Activated gamma-delta T cell treated with Interleukin-2 at 50 U/mL for 16 hours (primary cell): ENCODE measurements around the gene REL.
"Not testable (repeated sequence)": the region's sequence is repeated elsewhere in the genome, so short reads cannot be mapped to it uniquely, and the experiment has no call there.

ENCODE experiments used
- DNase-seq: peaks from one replicate; pipeline ENCODE4 v3.0.0-alpha.2; 2020

The REL gene

DNA sequence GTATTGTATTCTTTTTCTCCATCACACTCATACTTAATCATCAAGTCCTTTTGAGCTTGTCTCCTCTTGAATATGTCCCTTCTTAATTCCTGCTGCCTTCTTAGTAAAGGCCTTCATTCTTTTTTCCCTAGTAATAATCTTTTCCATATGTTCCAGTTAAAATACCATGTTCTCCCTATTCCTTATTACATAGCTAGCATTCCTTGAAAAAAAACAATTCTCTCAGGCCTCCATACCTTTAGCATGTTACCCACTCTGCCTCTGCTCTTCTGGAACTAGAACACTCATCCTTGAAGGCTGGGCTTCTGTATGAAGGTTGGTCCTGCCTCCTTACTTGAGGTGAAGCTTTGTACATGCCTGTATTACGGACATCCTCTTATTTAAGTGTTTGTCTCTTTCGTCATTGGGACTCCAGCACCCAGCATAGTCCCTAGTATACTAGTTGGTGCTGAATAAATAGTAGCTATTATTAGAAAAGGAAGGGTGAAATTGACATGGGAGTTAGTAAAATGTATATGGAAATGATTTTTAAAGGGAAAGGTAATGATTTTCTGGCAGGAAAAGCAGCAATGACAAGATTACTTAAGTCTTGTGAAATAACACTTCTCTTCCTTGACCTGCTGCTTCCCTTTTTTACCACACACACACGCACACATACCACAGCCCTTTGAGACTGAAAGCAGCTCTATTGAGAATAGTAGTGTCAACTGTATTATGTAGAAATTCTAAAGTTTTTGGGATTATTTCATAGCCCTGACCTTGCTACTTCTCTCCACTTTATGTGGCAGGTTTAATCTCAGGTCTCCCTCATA, 45.6 kb downstream of the REL start:
- no peak for DNase-seq

GRCh38 chr2:60932061-60932460, 50.7 kb downstream of the REL start:
- not testable (repeated sequence) for DNase-seq

- no peak for DNase-seq
Measured at GRCh38 chr2:60932954-60933353, 51.6 kb downstream of the REL start.

DNA sequence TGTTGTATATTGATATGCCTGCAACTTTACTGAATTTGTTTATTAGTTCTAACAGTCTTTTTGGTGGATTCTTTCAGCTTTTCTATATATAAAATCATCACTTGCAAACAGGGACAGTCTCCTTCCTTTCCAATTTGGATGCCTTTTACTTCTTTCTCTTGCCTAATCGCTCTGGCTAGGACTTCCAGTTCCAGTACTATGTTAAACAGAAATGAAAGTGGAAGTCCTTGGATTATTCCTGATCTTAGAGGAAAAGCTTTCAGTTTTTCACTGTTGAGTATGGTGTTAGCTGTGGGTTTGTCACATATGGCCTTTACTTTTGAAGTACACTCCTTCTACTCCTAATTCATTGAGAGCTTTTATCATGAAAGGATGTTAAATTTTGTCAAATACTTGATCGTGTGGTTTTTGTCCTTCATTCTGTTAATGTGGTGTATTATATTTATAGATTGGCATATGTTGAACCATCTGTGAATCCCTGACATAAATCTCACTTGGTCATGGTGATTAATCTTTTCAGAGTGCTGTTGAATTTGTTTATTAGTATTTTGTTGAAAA, 52.9 kb downstream of the REL start:
- DNase-seq: no peak

DNA sequence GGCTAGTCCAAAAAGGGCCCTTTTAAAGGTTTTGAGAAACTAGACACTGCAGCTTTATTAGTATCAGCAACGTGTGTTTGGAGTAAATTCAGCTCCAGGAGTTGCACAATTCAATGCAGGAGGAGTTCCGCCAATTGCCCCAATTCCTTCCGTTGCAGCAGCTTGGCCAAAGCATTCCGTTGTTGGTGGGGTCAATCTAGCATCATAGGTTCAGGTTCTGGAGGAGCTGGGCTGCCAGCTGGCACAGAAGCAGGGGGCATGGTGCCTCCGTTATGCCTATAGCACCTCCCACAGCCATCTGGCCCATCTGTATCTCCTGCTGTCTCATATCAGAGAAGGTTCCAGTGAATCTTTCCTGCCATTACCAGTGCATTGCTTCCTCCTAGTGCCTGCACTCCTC, 55.4 kb downstream of the REL start:
- DNase-seq: no peak

DNA sequence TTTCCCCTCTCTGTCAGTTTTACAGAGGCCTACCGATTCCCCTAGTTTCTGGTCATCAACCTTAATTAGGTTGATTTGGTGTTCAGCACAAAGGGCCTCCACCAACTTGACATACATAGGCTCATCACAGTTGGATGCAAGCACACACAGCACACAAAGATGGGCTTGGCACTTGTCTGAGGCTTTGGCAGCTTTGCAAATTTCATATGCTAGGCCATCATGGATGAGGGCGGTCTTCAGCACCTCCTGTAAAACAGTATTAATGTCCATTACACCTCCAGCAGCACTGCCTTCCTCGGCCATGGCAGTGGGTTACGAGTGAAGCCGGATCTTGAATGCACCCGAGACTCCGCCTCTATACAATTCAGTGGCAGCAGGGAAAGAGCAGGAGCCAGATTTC, 56.9 kb downstream of the REL start:
- DNase-seq: no peak

GRCh38 chr2:60939622-60940021, 58.2 kb downstream of the REL start:
- no peak for DNase-seq

DNA sequence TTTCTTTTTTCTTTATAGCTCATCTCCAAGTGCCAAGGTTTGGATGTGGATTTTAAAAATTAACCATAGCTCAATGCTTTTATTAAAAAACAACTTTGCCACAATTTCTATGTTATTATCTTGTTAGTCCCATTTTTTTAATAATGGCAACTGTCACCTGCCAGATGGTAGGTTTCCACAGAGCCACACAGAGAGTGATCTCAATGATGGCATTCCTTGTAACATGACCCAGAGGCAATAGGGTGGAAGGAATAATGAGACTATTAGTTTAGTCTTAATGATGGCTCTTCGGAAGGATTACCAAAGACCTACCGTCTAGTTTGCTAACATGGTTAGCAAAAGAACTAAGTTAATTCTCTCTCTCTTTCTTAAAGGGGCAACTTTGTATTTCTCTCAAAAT, 64.0 kb downstream of the REL start:
- no peak for DNase-seq

DNA sequence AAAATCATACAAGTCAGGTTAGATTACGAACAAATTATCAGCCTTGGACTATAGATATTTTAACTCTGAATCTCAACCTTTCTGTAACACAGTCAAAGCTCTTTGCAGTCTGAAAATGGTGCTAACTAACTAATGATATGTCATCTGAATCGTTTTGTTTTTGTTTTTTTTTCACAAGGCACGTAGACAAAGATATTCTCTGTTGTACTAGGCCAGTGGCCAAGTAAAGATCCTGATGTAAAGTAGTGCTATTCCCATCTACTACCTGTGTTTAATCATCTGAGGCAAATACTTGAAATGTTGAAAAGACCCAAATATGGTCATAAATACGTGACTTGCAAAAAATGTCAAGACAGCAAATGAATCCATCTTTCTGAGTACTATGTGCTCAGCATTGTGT, 65.7 kb downstream of the REL start:
- DNase-seq: no peak

GRCh38 chr2:60948161-60948560, 66.8 kb downstream of the REL start:
- DNase-seq: no peak

DNA sequence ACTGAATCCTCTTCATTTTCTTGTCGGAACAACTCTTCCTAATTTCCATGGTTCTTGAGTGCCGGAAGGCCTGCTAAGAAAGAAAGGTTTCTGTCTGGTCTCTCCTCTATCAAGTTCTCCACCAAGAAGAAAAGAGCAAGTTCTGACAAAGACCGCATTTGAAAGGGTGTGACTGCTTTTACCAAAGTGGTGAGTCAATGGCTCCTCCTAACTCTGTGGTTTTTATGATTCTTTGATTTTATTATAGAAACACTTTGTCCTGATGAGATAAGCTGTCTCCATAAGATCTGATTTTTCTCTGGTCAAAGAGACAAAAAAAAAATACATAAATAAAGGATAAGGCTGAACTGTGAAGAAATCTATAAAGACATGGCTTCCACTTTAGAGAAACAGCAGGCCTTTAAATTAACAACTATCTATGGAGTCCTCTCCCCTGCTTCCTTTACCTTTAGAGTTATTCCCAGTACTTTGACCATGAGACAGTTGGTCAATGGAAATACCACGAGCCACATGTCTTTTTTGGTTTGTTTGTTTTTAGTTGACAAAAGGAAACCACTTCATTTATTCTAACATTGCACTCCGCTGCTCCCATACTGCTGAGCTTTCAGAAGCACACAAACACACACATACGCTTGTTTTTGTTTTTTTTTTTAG, 67.7 kb downstream of the REL start:
- DNase-seq: no peak

DNA sequence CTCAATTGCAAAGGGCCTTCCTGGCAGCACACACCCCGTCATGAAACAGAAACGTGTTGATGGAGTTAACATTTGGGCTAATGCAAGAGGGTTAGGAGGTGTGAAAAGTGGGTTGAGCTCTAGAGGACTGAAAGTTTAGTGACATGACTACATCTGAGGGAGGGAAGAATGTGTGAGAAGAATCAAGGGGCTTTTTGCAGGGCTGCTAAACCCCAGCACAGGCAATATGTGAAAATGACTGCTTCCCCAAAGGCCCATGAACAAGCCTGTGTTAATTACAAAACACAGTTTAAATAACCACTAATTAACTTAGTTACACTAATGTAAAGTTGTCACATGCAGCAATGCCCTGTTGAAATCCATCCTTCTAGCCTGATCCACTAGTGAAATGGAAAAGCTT, 72.8 kb downstream of the REL start:
- no peak for DNase-seq

DNA sequence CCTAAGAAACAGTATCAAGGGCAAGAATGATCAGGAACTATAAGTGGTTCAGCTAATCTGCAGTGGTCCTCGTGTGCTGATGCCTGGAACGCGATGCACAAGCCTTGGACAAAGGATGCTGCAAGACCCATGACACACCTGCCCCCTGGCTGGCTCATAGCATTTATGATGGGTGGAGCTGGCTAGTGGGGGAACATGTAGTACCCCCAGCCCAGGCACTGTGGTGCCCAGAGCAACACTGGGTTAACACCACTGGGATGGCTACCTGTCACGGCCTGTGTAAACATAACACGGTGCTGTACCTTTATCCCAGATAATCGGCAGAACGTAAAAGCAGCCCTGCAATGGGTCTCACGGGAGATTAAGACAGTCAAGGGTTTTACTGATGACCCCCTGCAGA, 75.8 kb downstream of the REL start:
- no peak for DNase-seq

DNA sequence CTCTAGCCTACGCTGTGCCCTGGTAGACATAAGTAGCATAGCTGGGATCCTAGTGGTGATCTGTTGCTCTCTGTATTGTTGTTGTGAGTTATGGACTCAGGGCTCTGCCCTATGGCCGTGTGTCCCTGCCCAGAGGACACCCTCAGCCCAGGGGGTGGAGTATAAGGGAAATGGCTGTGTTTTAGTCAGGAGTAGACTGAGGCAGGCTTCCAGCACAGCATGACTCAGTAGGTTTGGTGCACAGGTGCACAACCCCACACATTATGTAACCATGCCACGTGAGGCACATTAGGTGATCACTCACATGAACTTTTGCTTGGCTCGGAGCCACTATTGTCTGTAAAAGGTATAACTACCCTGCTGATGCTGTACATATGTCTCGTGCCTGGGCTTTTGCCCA, 76.3 kb downstream of the REL start:
- no peak for DNase-seq

- DNase-seq: no peak
Measured at GRCh38 chr2:60958361-60958760, 77.0 kb downstream of the REL start.

- DNase-seq: no peak
Measured at GRCh38 chr2:60958800-60959199, 77.4 kb downstream of the REL start.

- no peak for DNase-seq
Measured at GRCh38 chr2:60959501-60959900, 78.1 kb downstream of the REL start.

- DNase-seq: no peak
Measured at GRCh38 chr2:60960706-60961105, 79.3 kb downstream of the REL start.

- DNase-seq: no peak
Measured at GRCh38 chr2:60961457-60961856, 80.1 kb downstream of the REL start.

GRCh38 chr2:60962528-60962927, 81.2 kb downstream of the REL start:
- no peak for DNase-seq

DNA sequence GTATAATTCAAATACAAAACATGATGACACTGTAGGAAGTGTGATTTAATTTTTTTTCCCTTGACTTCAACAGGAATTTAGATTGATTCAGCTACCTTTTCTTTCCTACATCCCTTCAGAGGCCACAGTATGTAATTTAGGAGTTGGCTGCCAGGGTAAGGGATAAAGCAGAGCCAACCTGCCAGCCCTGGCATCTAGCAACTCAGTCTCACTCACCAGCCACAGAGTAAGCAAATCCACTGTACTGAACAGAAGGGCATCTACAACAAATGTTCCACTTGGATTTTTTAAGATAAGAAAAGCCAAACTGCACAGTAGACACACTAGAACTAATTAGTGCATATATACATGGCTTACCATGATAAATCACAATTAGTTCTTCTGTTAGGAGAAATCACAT, 81.8 kb downstream of the REL start:
- DNase-seq: no peak

- no peak for DNase-seq
Measured at GRCh38 chr2:60964651-60965498, 83.5 kb downstream of the REL start.

GRCh38 chr2:60965499-60965785, 84.1 kb downstream of the REL start:
- no peak for DNase-seq
